A549 (cell line): ENCODE results near the gene BOC.

ENCODE experiments used
- CBX8 ChIP-seq: fragments of 200-600 bp; sonication (generic); IDR thresholded peaks from 2 replicates; pipeline ENCODE4 v1.6.1; 2016
- CEBPB ChIP-seq, 2 experiments: fragments of >200 bp in 1 of 2; sonication (Bioruptor Twin) in 1 of 2; formaldehyde crosslinking in 1 of 2; IDR thresholded peaks; 2 replicates each; pipeline ENCODE4 v1.6.1; 2012 to 2016
- EHF ChIP-seq: fragments of 250-450 bp; sonication (Bioruptor Pico); IDR thresholded peaks from 2 replicates; pipeline ENCODE4 v1.5.0; 2020; ENCODE audit warnings: mild to moderate bottlenecking
- EHMT2 ChIP-seq: fragments of 200-600 bp; sonication (generic); IDR thresholded peaks from 2 replicates; pipeline ENCODE4 v1.6.1; 2016; ENCODE audit warnings: antibody characterized with exemption, low read depth, mild to moderate bottlenecking, moderate library complexity
- FOSL2 ChIP-seq, 2 experiments: fragments of 450-650 bp in 1 of 2; fragments of >200 bp in 1 of 2; sonication (Bioruptor Twin) in 1 of 2; formaldehyde crosslinking; IDR thresholded peaks; 2 replicates each; pipeline versions ENCODE4 v1.5.0 to v1.6.1; 2016 to 2020; ENCODE audit warnings: mild to moderate bottlenecking in 1 of 2, moderate library complexity in 1 of 2
- JUN ChIP-seq, 2 experiments: fragments of >200 bp; sonication (Bioruptor Twin); formaldehyde crosslinking; IDR thresholded peaks; 2 replicates in 1 of 2; 3 replicates in 1 of 2; pipeline ENCODE4 v1.6.1; 2016 to 2017
- KDM1A ChIP-seq: fragments of 200-600 bp; sonication (generic); IDR thresholded peaks from 2 replicates; pipeline ENCODE4 v1.6.1; 2016; ENCODE audit warnings: low read depth, mild to moderate bottlenecking
- KDM5A ChIP-seq: fragments of 200-600 bp; sonication (generic); IDR thresholded peaks from 2 replicates; pipeline ENCODE4 v1.6.1; 2016; ENCODE audit warnings: antibody characterized with exemption, mild to moderate bottlenecking
- MAZ ChIP-seq: fragments of 150-350 bp; IDR thresholded peaks from 2 replicates; pipeline ENCODE4 v1.6.1; 2014; ENCODE audit warnings: antibody characterized with exemption, low read depth, low read length, borderline replicate concordance
- NPAS2 ChIP-seq: fragments of 250-450 bp; sonication (Bioruptor Pico); IDR thresholded peaks from 2 replicates; pipeline ENCODE4 v1.8.0; 2022; ENCODE audit warnings: mild to moderate bottlenecking, moderate library complexity, borderline replicate concordance
- RCOR1 ChIP-seq: fragments of 150-350 bp; IDR thresholded peaks from 2 replicates; pipeline ENCODE4 v1.6.1; 2014; ENCODE audit warnings: antibody characterized with exemption, low read length, low read depth
- REST ChIP-seq: fragments of 200-600 bp; sonication (generic); IDR thresholded peaks from 2 replicates; pipeline ENCODE4 v1.6.1; 2016; ENCODE audit warnings: antibody characterized with exemption, mild to moderate bottlenecking, moderate library complexity
- ZNF302 ChIP-seq: fragments of 250-450 bp; sonication (Bioruptor Pico); IDR thresholded peaks from 2 replicates; pipeline ENCODE4 v1.9.0; 2021; ENCODE audit warnings: inconsistent platforms, mild to moderate bottlenecking, moderate library complexity
- TF ChIP-seq, protein P1 (sequence below): fragments of >200 bp; sonication (Bioruptor Twin); formaldehyde crosslinking; IDR thresholded peaks from 3 replicates; pipeline ENCODE4 v1.5.1; 2016

DNA sequence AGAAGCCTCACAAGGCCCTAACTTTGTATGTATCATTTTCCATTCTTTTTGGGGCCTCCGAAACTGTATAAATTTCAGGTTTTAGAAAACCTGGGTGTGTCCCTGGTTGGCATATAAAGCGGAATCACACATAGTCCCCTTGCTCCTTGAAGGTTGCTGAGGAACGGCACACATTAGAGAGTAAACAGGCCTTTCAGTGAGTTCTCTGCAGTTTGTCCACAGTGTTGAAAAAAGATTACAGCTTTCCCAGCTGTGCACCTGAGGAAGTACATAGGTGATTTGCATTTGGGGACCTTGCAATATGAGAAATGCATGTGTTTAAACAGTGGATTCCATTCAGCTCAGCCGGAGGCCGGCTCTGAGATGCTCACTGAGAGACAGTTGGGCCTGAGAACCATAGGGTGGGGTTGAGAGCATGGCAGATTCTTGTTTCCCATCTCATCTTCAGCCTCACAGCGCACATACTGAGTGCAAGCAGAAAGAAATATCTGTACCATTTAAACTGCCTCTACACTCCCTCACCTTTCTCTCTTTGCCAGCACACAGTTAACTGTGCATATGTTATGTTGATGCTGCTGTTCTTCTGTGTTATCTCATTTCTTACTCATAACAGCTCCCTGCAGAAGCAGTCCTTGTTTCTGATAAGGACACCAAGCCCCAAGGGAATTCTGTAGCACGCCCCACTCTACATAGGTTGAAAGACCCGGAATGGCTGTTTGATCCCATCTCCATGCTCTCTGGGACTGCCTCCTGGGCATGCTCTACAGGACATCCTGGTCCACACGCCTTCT lies 60.4 kb downstream of the BOC start:
- TF ChIP-seq FOSL2 (IDR thresholded peaks at IDR 0.05) (no peak), FOSL2 (CRISPR knock-in tag; IDR thresholded peaks at IDR 0.05) (no peak), JUN (IDR thresholded peaks at IDR 0.05) (no peak), REST (no peak), NPAS2 (CRISPR knock-in tag) (no peak), CEBPB (IDR thresholded peaks at IDR 0.05) (no peak), KDM1A (no peak), EHMT2 (no peak), EHF (no peak), ZNF302 (CRISPR knock-in tag) (no peak), CBX8 (no peak), MAZ (no peak), RCOR1 (no peak), KDM5A (no peak)
- TF ChIP-seq, protein P1, sequence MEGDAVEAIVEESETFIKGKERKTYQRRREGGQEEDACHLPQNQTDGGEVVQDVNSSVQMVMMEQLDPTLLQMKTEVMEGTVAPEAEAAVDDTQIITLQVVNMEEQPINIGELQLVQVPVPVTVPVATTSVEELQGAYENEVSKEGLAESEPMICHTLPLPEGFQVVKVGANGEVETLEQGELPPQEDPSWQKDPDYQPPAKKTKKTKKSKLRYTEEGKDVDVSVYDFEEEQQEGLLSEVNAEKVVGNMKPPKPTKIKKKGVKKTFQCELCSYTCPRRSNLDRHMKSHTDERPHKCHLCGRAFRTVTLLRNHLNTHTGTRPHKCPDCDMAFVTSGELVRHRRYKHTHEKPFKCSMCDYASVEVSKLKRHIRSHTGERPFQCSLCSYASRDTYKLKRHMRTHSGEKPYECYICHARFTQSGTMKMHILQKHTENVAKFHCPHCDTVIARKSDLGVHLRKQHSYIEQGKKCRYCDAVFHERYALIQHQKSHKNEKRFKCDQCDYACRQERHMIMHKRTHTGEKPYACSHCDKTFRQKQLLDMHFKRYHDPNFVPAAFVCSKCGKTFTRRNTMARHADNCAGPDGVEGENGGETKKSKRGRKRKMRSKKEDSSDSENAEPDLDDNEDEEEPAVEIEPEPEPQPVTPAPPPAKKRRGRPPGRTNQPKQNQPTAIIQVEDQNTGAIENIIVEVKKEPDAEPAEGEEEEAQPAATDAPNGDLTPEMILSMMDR, result no peak
